Endothelial cell of umbilical vein (primary cell): Measurements from ENCODE around the gene ABCG2. TPM values are rescaled to one million over a fixed set of nuclear protein-coding genes. Genes with fewer than 3 reads are reported as not detected.

Experiments used
- BruUV-seq: library from RNA; stranded (reverse); fragments of 400-500 nt; replicated peaks from 2 replicates; lab custom pipeline; 2021; lab: Mats Ljungman, UMichigan
- CTCF ChIA-PET: fragments of 300-600, 350-600 bp; sonication (Branson Sonifier 250); formaldehyde crosslinking; loops from one replicate; lab custom pipeline; 2021; ENCODE audit warnings: antibody characterized with exemption, inconsistent platforms; lab: Charles Lee
- POLR2A ChIA-PET: fragments of 300-600, 350-600 bp; sonication (Branson Sonifier 250); formaldehyde crosslinking; loops from one replicate; lab custom pipeline; 2021; ENCODE audit warnings: antibody characterized with exemption, inconsistent platforms; lab: Charles Lee
- DNase-seq: peaks from one replicate; pipeline ENCODE4 v3.0.0-alpha.2; 2011; ENCODE audit warnings: low read depth, low spot score
- FAIRE-seq: peaks from 2 replicates; lab custom pipeline; 2011; peaks lifted over from hg19 to GRCh38; lab: Jason Lieb, UNC
- H2AFZ ChIP-seq: 2 replicates; pipeline ENCODE4 v1.6.0; 2012; ENCODE audit warnings: low read depth, low read length, control low read depth, inconsistent platforms
- H3K27ac ChIP-seq: 2 replicates; pipeline ENCODE4 v1.5.1; 2011; ENCODE audit warnings: low read depth, mild to moderate bottlenecking, control low read depth, low read length, moderate library complexity; ENCODE audit not compliant: insufficient read depth
- H3K27me3 ChIP-seq, 2 experiments: 2 replicates each; pipeline versions ENCODE4 v1.6.0 to v1.6.1; 2011; ENCODE audit warnings: low read length in 2 of 2, mixed read lengths in 1 of 2; ENCODE audit not compliant: control insufficient read depth in 2 of 2, insufficient read depth in 2 of 2
- H3K36me3 ChIP-seq, 2 experiments: 2 replicates in 1 of 2; 3 replicates in 1 of 2; pipeline ENCODE4 v1.5.1; 2011; ENCODE audit warnings: low read length in 2 of 2, mild to moderate bottlenecking in 1 of 2, moderate library complexity in 1 of 2; ENCODE audit not compliant: control insufficient read depth in 2 of 2, insufficient read depth in 2 of 2; ENCODE audit errors: extremely low read depth in 1 of 2
- H3K4me1 ChIP-seq: 3 replicates; pipeline ENCODE4 v1.5.1; 2011; ENCODE audit warnings: mild to moderate bottlenecking, low read length; ENCODE audit not compliant: control insufficient read depth, insufficient read depth; ENCODE audit errors: extremely low read depth
- H3K4me2 ChIP-seq: 2 replicates; pipeline ENCODE4 v1.6.1; 2011; ENCODE audit warnings: low read length, control low read depth, mixed read lengths; ENCODE audit not compliant: insufficient read depth
- H3K4me3 ChIP-seq, 3 experiments: fragments of 200-600 bp in 1 of 3; sonication (generic), shearing (Covaris generic) in 1 of 3; replicated peaks in 1 of 3; 2 replicates each; pipeline ENCODE4 v1.5.1; 2011 to 2016; ENCODE audit warnings: control low read depth in 3 of 3, low read length in 3 of 3, mild to moderate bottlenecking in 2 of 3, inconsistent platforms in 1 of 3, low read depth in 1 of 3, moderate library complexity in 1 of 3; ENCODE audit not compliant: insufficient read depth in 1 of 3
- H3K79me2 ChIP-seq: 2 replicates; pipeline ENCODE4 v1.6.0; 2012; ENCODE audit warnings: low read length, inconsistent platforms; ENCODE audit not compliant: control insufficient read depth, insufficient read depth
- H3K9ac ChIP-seq: replicated peaks from 2 replicates; pipeline ENCODE3; 2011; ENCODE audit warnings: low read length, control low read depth; ENCODE audit not compliant: insufficient read depth; ENCODE audit errors: extremely low read depth
- H3K9me1 ChIP-seq: replicated peaks from 3 replicates; pipeline ENCODE4 v1.6.0; 2011; ENCODE audit warnings: mild to moderate bottlenecking, low read length; ENCODE audit not compliant: control insufficient read depth, insufficient read depth; ENCODE audit errors: extremely low read depth
- H3K9me3 ChIP-seq: replicated peaks from 2 replicates; pipeline ENCODE4 v1.5.1; 2012; ENCODE audit warnings: low read length, inconsistent platforms; ENCODE audit not compliant: control insufficient read depth, insufficient read depth
- H4K20me1 ChIP-seq: replicated peaks from 2 replicates; pipeline ENCODE3; 2011; ENCODE audit warnings: mild to moderate bottlenecking, low read length; ENCODE audit not compliant: control insufficient read depth, insufficient read depth; ENCODE audit errors: extremely low read depth
- CTCF ChIP-seq, 2 donors: IDR thresholded peaks; 1 replicate in 1 of 2; 2 replicates in 1 of 2; pipeline ENCODE4 v1.5.1; 2011; ENCODE audit warnings: low read length in 2 of 2, mild to moderate bottlenecking in 2 of 2, moderate library complexity in 2 of 2, control low read depth in 1 of 2, inconsistent platforms in 1 of 2, low read depth in 1 of 2; ENCODE audit not compliant: insufficient read depth in 1 of 2; ENCODE audit errors: extremely low read depth in 1 of 2
- EZH2 ChIP-seq: IDR thresholded peaks from 2 replicates; pipeline ENCODE4 v1.6.1; 2012; ENCODE audit warnings: borderline replicate concordance, low read depth, mild to moderate bottlenecking, moderate library complexity, low read length, inconsistent platforms; ENCODE audit not compliant: severe bottlenecking
- FOS ChIP-seq: IDR thresholded peaks from 2 replicates; pipeline ENCODE4 v1.6.1; 2011; ENCODE audit warnings: mild to moderate bottlenecking, low read length, moderate library complexity, borderline replicate concordance; ENCODE audit not compliant: insufficient read depth
- GATA2 ChIP-seq: IDR thresholded peaks from 2 replicates; pipeline ENCODE4 v1.7.0; 2011; ENCODE audit warnings: low read depth, mild to moderate bottlenecking, moderate library complexity, mixed read lengths, low read length; ENCODE audit not compliant: insufficient read length, insufficient read depth
- JUN ChIP-seq: IDR thresholded peaks from 2 replicates; pipeline ENCODE4 v1.6.1; 2011; ENCODE audit warnings: borderline replicate concordance, low read depth; ENCODE audit not compliant: insufficient read length, insufficient read depth
- MAX ChIP-seq: IDR thresholded peaks from 2 replicates; pipeline ENCODE4 v1.6.1; 2011; ENCODE audit not compliant: insufficient read depth, insufficient read length
- MYC ChIP-seq: IDR thresholded peaks from one replicate; pipeline ENCODE4 v1.6.1; 2011; ENCODE audit warnings: mild to moderate bottlenecking, low read depth, low read length
- POLR2A ChIP-seq: IDR thresholded peaks from 2 replicates; pipeline ENCODE4 v1.6.1; 2012; ENCODE audit warnings: low read depth, mild to moderate bottlenecking, control low read depth, low read length
- POLR2AphosphoS5 ChIP-seq: IDR thresholded peaks from 2 replicates; pipeline ENCODE4 v1.6.1; 2012; ENCODE audit warnings: low read depth, mild to moderate bottlenecking, control low read depth, low read length, moderate library complexity; ENCODE audit not compliant: insufficient read depth
- dilution Hi-C: fragments of 300-500 bp; cut with MboI; formaldehyde crosslinking; loops from one replicate; pipeline ENCODE4 v1.15.0; 2019; ENCODE audit warnings: low sequenced_read_pairs; ENCODE audit not compliant: extremely low pct_ligation_motif_present
- intact Hi-C: fragments of 100-400 bp; cut with micrococcal nuclease; formaldehyde crosslinking; loops from one replicate; pipeline ENCODE4 v1.10.0; 2022
- polyA plus RNA-seq, 4 experiments: library from polyadenylated mRNA; depleted of rRNA in 3 of 4; stranded (reverse) in 3 of 4; unstranded in 1 of 4; fragments of >200 nt; gene quantifications; 2 replicates each; pipeline versions ENCODE4 v1.2.1 to v1.2.3, GENCODE V29; 2011 to 2012; ENCODE audit warnings: missing spikeins in 1 of 4
- total RNA-seq: library from RNA; stranded (reverse); gene quantifications from 2 replicates; pipeline ENCODE4 v1.2.3, GENCODE V29; 2021

Gene ABCG2
- total and polyA plus RNA-seq, 2 donors (not counting 3 experiments of a cell fraction or from before 2014, with no cell fraction given) = 3.4 to 5.0 TPM

- no peak for TF ChIP-seq EZH2
- TF ChIP-seq FOS = no peak
- no peak for TF ChIP-seq MAX
- no peak for TF ChIP-seq POLR2AphosphoS5
- no peak for TF ChIP-seq MYC
- no peak for TF ChIP-seq GATA2
- no peak for TF ChIP-seq JUN
- TF ChIP-seq CTCF (IDR thresholded peaks at IDR 0.05; ENCODE audit: extremely low read depth in 1 of 2, insufficient read depth in 1 of 2, low read depth in 1 of 2, low read length in 2 of 2) = no peak
- no peak for TF ChIP-seq POLR2A
- Histone ChIP-seq H3K27me3 (no peaks in the 10 kb centered on the region), H3K9me3 (no peaks in the 10 kb centered on the region), H3K27ac (no peak overlapping the region), H2AFZ (no peak overlapping the region), H3K4me3 (no peak overlapping the region), H3K36me3 (no peaks in the 10 kb centered on the region), H4K20me1 (no peaks in the 10 kb centered on the region), H3K4me1 (no peaks in the 10 kb centered on the region), H3K9ac (no peak overlapping the region), H3K4me2 (no peak overlapping the region), H3K79me2 (no peaks in the 10 kb centered on the region), H3K9me1 (no peaks in the 10 kb centered on the region)
- ChIA-PET CTCF (interaction anchor here (1.1 kb wide), 1 partner anchor 15 kb away, joined by 7 read pairs; no protein-coding TSS in a partner anchor), POLR2A (no interaction called here)
- DNase-seq = no peak
- dilution Hi-C loops = no loop called here
- intact Hi-C loops = no loop called here
- BruUV-seq = no TSS peak
- no peak for FAIRE-seq
These were observed 38.2 kb upstream of the ABCG2 start for GRCh38 chr4:88196523-88197185.
